ENCODE measurements around the gene PPM1B. TPM values are rescaled to one million over a fixed set of nuclear protein-coding genes. Genes with fewer than 3 reads are reported as not detected.

Gene PPM1B
- total RNA-seq, 4 donors from 2014 or later: 73.5 to 124 (median 101) TPM

GRCh38 chr2:44135296-44135695, 33.4 kb upstream of the PPM1B start:
- Histone ChIP-seq H3K27ac (peak overlapping the region in 1 of 4 donors; percentile 19), H3K27me3 (no peaks in the 10 kb centered on the region), H3K36me3 (no peaks in the 10 kb centered on the region), H3K9me3 (no peaks in the 10 kb centered on the region), H3K4me1 (peaks cover 16 to 23% of the 10 kb centered on the region in 2 donors), H3K4me3 (no peak overlapping the region)
- in situ Hi-C loops (cut with MboI; ENCODE audit: low sequenced_read_pairs in 4 of 4): no loop called here
- TF ChIP-seq POLR2A (IDR thresholded peaks at IDR 0.05): no peak
- TF ChIP-seq, protein P1, sequence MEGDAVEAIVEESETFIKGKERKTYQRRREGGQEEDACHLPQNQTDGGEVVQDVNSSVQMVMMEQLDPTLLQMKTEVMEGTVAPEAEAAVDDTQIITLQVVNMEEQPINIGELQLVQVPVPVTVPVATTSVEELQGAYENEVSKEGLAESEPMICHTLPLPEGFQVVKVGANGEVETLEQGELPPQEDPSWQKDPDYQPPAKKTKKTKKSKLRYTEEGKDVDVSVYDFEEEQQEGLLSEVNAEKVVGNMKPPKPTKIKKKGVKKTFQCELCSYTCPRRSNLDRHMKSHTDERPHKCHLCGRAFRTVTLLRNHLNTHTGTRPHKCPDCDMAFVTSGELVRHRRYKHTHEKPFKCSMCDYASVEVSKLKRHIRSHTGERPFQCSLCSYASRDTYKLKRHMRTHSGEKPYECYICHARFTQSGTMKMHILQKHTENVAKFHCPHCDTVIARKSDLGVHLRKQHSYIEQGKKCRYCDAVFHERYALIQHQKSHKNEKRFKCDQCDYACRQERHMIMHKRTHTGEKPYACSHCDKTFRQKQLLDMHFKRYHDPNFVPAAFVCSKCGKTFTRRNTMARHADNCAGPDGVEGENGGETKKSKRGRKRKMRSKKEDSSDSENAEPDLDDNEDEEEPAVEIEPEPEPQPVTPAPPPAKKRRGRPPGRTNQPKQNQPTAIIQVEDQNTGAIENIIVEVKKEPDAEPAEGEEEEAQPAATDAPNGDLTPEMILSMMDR (IDR thresholded peaks at IDR 0.05 in 4 of 5, conservative IDR thresholded peaks at IDR 0.05 in 1 of 5): no peak
- intact Hi-C loops (cut with DNase I; ENCODE audit: low total_unique reads): no loop called here
- no peak for ATAC-seq
- DNase-seq: no peak

GRCh38 chr2:44135771-44136170, 32.9 kb upstream of the PPM1B start:
- Histone ChIP-seq H3K36me3 (no peaks in the 10 kb centered on the region), H3K27me3 (no peaks in the 10 kb centered on the region), H3K27ac (peak overlapping the region in 1 of 4 donors; percentile 19), H3K4me1 (peaks cover 13 to 18% of the 10 kb centered on the region in 2 donors), H3K9me3 (no peaks in the 10 kb centered on the region), H3K4me3 (no peak overlapping the region)
- ATAC-seq (no peak), DNase-seq (no peak)
- no peak for TF ChIP-seq POLR2A (IDR thresholded peaks at IDR 0.05)
- TF ChIP-seq, protein P1 (IDR thresholded peaks at IDR 0.05 in 4 of 5, conservative IDR thresholded peaks at IDR 0.05 in 1 of 5): no peak
- intact Hi-C loops (cut with DNase I; ENCODE audit: low total_unique reads): no loop called here
- in situ Hi-C loops (cut with MboI; ENCODE audit: low sequenced_read_pairs in 4 of 4): no loop called here

DNA sequence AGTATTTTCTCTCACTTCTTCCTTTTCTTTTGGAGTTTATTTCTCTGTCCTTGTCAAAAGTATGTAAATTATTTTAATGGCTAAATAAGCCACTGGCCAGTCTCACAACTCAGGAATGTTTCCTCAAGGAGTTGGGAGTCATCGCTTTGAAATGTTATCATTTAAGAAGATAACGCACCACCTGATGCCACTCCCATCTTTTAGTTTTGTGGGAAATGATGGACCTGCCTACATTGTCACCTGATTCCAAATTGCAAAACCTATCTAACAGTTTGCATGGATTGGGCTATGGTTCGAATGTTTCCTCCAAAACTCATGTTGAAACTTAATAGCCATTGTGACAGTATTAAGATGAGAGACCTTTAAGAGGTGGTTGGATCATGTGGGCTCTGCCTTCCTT, 32.4 kb upstream of the PPM1B start:
- TF ChIP-seq, protein P1 (IDR thresholded peaks at IDR 0.05 in 4 of 5, conservative IDR thresholded peaks at IDR 0.05 in 1 of 5): no peak
- DNase-seq (no peak), ATAC-seq (no peak)
- Histone ChIP-seq H3K4me1 (peaks cover 9 to 13% of the 10 kb centered on the region in 2 donors), H3K27me3 (no peaks in the 10 kb centered on the region), H3K27ac (no peak overlapping the region), H3K4me3 (no peak overlapping the region), H3K36me3 (no peaks in the 10 kb centered on the region), H3K9me3 (no peaks in the 10 kb centered on the region)
- intact Hi-C loops (cut with DNase I; ENCODE audit: low total_unique reads) (no loop called here), in situ Hi-C loops (cut with MboI; ENCODE audit: low sequenced_read_pairs in 4 of 4) (no loop called here)

- no peak for ATAC-seq
- no peaks in the 10 kb centered on the region for H3K36me3 ChIP-seq
These were observed 31.6 kb upstream of the PPM1B start for GRCh38 chr2:44137048-44137447.

More at GRCh38 chr2:44137048-44137447, 31.6 kb upstream of the PPM1B start:
- no peak for TF ChIP-seq POLR2A (IDR thresholded peaks at IDR 0.05)
- TF ChIP-seq, protein P1 (IDR thresholded peaks at IDR 0.05 in 4 of 5, conservative IDR thresholded peaks at IDR 0.05 in 1 of 5): no peak
- H3K27me3 ChIP-seq: no peaks in the 10 kb centered on the region
- no peak overlapping the region for H3K27ac ChIP-seq
- DNase-seq: no peak
- intact Hi-C loops (cut with DNase I; ENCODE audit: low total_unique reads) (no loop called here), in situ Hi-C loops (cut with MboI; ENCODE audit: low sequenced_read_pairs in 4 of 4) (no loop called here)
- no peak overlapping the region for H3K4me3 ChIP-seq
- no peaks in the 10 kb centered on the region for H3K9me3 ChIP-seq
- peaks cover 9 to 13% of the 10 kb centered on the region in 2 donors for H3K4me1 ChIP-seq

Measured in gastrocnemius medialis (tissue), 4 donors.